HL-60 (cell line): Measurements from ENCODE around the gene GAL3ST2.

Experiments
- CTCF ChIP-seq: IDR thresholded peaks from one replicate; pipeline ENCODE4 v1.5.1; 2011; ENCODE audit warnings: low read length, control low read depth, inconsistent platforms; ENCODE audit not compliant: insufficient read depth
- GABPA ChIP-seq: IDR thresholded peaks from 2 replicates; pipeline ENCODE4 v1.6.1; 2012; ENCODE audit warnings: low read depth
- POLR2AphosphoS5 ChIP-seq: IDR thresholded peaks from 2 replicates; pipeline ENCODE4 v1.6.1; 2012; ENCODE audit warnings: low read depth
- REST ChIP-seq: IDR thresholded peaks from 2 replicates; pipeline ENCODE4 v1.6.1; 2012; ENCODE audit warnings: low read depth; ENCODE audit not compliant: insufficient replicate concordance

DNA sequence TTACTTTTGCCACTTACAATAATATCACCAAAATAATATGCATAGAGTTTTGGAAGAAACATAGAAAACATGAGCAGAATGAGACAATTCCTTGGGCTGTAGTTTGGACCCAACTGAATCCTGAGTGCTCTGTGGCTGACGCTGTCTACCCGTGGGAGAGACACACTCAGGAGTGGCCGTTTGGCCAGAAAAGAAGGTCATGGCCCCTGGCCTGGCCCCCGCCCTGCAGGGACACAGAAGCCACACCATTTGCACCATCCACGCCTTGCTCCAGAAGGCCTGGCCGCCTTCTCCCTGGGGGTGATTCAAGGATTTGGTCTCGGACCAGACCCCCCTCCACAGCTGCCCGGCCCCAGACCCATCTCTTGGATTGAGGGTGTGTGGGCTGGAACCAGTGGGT lies 48.6 kb upstream of the GAL3ST2 start:
- TF ChIP-seq CTCF (no peak), POLR2AphosphoS5 (no peak), REST (no peak), GABPA (no peak)
